Gastroesophageal sphincter (tissue), 4 donors: ENCODE data around the gene ZNF729. TPM values are rescaled to one million over a fixed set of nuclear protein-coding genes. Genes with fewer than 3 reads are reported as not detected.

Experiments
- ATAC-seq: fragments of 150-250 bp; one replicate; pipeline ENCODE4 v1.9.1; 2016; ENCODE audit warnings: mild to moderate bottlenecking, moderate library complexity
- H3K27ac ChIP-seq, 4 donors: fragments of 200-600 bp; sonication (generic) in 3 of 4; 1 replicate in 3 of 4; 2 replicates in 1 of 4; pipeline ENCODE4 v1.5.1; 2016 to 2019
- H3K27me3 ChIP-seq: fragments of 200-600 bp; sonication (generic); one replicate; pipeline ENCODE4 v1.5.1; 2019
- H3K36me3 ChIP-seq, 2 donors: fragments of 200-600 bp; sonication (generic); one replicate each; pipeline ENCODE4 v1.5.1; 2019; ENCODE audit warnings: control low read depth in 1 of 2
- H3K4me1 ChIP-seq, 3 donors: fragments of 200-600 bp; sonication (generic); 1 replicate in 2 of 3; 2 replicates in 1 of 3; pipeline ENCODE4 v1.5.1; 2016 to 2019; ENCODE audit warnings: control low read depth in 2 of 3
- H3K4me3 ChIP-seq, 2 donors: fragments of 200-600 bp; sonication (generic); one replicate each; pipeline ENCODE4 v1.5.1; 2019; ENCODE audit warnings: mild to moderate bottlenecking in 1 of 2, moderate library complexity in 1 of 2
- H3K9me3 ChIP-seq, 3 donors: fragments of 200-600 bp; sonication (generic); one replicate each; pipeline ENCODE4 v1.5.1; 2017 to 2019; ENCODE audit warnings: control low read depth in 2 of 3
- CTCF ChIP-seq, 4 experiments: fragments of 200-600 bp in 2 of 4; fragments of 450-650 bp in 2 of 4; sonication (generic) in 1 of 4; IDR thresholded peaks; one replicate each; pipeline ENCODE4 v1.5.1; 2017 to 2019; ENCODE audit warnings: antibody characterized with exemption in 4 of 4, mild to moderate bottlenecking in 2 of 4, moderate library complexity in 2 of 4
- EP300 ChIP-seq: sonication (generic); formaldehyde crosslinking; IDR thresholded peaks from one replicate; pipeline ENCODE4 v1.6.1; 2017; ENCODE audit warnings: antibody characterized with exemption, mild to moderate bottlenecking
- POLR2A ChIP-seq, 2 donors: fragments of 450-650 bp; IDR thresholded peaks; one replicate each; pipeline ENCODE4 v1.6.1; 2017; ENCODE audit warnings: antibody characterized with exemption in 2 of 2, mild to moderate bottlenecking in 2 of 2, moderate library complexity in 1 of 2
- POLR2AphosphoS5 ChIP-seq: sonication (generic); formaldehyde crosslinking; IDR thresholded peaks from one replicate; pipeline ENCODE4 v1.6.1; 2017; ENCODE audit warnings: antibody characterized with exemption
- WGBS, 2 donors: methylation state at CpG; one replicate each; pipeline ENCODE4 v1.1.5; 2018; ENCODE audit warnings: low coverage in 1 of 2; 5-methylcytosine and 5-hydroxymethylcytosine counted together
- small RNA-seq, 4 donors: library from RNA; depleted of rRNA; stranded (forward); fragments of <200 nt; gene quantifications; one replicate each; pipeline ENCODE3, GENCODE V24; 2016
- total RNA-seq, 4 donors: library from RNA; depleted of rRNA; stranded (reverse); fragments of >200 nt; gene quantifications; one replicate each; pipeline ENCODE4 v1.1.0, GENCODE V29; 2016

The ZNF729 gene
- total RNA-seq, 4 donors from 2014 or later: not detected

DNA sequence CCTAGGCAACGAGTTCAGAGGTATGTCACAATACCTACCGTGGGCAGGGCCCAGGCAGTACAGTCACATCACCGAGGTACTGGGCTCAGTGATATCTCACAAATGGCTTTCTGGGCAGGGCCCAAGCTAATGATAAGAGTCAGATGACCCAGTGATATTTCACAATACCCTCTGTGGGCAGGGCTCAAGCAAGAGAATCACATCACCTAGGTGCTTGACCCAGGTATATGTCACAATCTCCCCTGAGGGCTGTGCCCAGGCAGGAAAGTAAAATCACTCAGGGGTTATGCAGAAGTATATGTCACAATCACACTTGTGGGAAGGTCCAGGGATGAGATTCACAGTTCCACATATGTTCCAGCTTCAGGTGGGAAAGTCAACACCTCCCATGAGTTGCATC, 45.3 kb downstream of the ZNF729 start:
- H3K36me3 ChIP-seq: no peaks in the 10 kb centered on the region
- H3K4me1 ChIP-seq: no peaks in the 10 kb centered on the region
- no peaks in the 10 kb centered on the region for H3K27me3 ChIP-seq
- 80 to 100% methylated on average over 1 of the region's 3 CpGs for WGBS, 2 donors
- TF ChIP-seq CTCF (IDR thresholded peaks at IDR 0.05) (no peak), POLR2A (IDR thresholded peaks at IDR 0.05) (no peak), EP300 (no peak), POLR2AphosphoS5 (no peak)
- peaks cover 0 to 13% (median 0%) of the 10 kb centered on the region in 3 donors for H3K9me3 ChIP-seq
- no peak overlapping the region for H3K27ac ChIP-seq
- H3K4me3 ChIP-seq: no peak overlapping the region
- ATAC-seq: no peak

- Histone ChIP-seq H3K27me3 (no peaks in the 10 kb centered on the region), H3K4me1 (no peaks in the 10 kb centered on the region), H3K4me3 (no peak overlapping the region), H3K9me3 (peaks cover 0 to 9% (median 0%) of the 10 kb centered on the region in 3 donors), H3K36me3 (no peaks in the 10 kb centered on the region), H3K27ac (no peak overlapping the region)
- TF ChIP-seq CTCF (IDR thresholded peaks at IDR 0.05): no peak
- no peak for TF ChIP-seq POLR2AphosphoS5
- TF ChIP-seq POLR2A (IDR thresholded peaks at IDR 0.05): no peak
- TF ChIP-seq EP300: no peak
- ATAC-seq: no peak
These were observed 46.7 kb downstream of the ZNF729 start for GRCh38 chr19:22332924-22333323.

DNA sequence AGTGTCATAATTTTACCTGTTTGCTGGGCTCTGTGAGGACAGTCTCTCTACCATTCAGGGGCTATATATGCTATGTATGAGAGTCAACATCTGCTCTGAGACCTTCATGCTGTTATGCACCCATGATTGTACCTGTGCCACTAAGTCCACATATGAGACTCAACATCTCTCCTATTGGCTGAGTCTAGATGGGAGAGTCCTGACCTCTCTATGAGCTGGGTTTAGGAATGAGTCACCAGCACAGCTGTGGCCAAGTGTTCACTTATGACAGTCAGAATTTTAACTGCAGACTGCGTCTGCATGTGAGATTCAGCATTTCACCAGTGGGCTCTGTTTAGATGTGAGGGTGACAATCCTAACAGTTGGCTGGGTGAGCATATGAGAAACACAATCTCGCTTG, 49.5 kb downstream of the ZNF729 start:
- ATAC-seq: no peak
- Histone ChIP-seq H3K27me3 (no peaks in the 10 kb centered on the region), H3K36me3 (no peaks in the 10 kb centered on the region), H3K9me3 (peaks cover 0 to 5% (median 0%) of the 10 kb centered on the region in 3 donors), H3K4me3 (no peak overlapping the region), H3K4me1 (no peaks in the 10 kb centered on the region), H3K27ac (no peak overlapping the region)
- TF ChIP-seq EP300: no peak
- no peak for TF ChIP-seq POLR2A (IDR thresholded peaks at IDR 0.05)
- TF ChIP-seq CTCF (IDR thresholded peaks at IDR 0.05): no peak
- TF ChIP-seq POLR2AphosphoS5: no peak
- WGBS, 2 donors: 40% methylated on average over 1 of the region's 2 CpGs; no CpG with 5 or more reads in 1 of the 2 donors

GRCh38 chr19:22354665-22355064, 68.4 kb downstream of the ZNF729 start:
- Histone ChIP-seq H3K9me3 (peaks cover 0 to 12% (median 0%) of the 10 kb centered on the region in 3 donors), H3K27ac (no peak overlapping the region), H3K36me3 (no peaks in the 10 kb centered on the region), H3K4me3 (no peak overlapping the region), H3K27me3 (no peaks in the 10 kb centered on the region), H3K4me1 (no peaks in the 10 kb centered on the region)
- no peak for ATAC-seq
- no CpG with 5 or more reads among the region's 2 CpGs for WGBS, 2 donors
- TF ChIP-seq CTCF (IDR thresholded peaks at IDR 0.05): no peak
- no peak for TF ChIP-seq POLR2A (IDR thresholded peaks at IDR 0.05)
- TF ChIP-seq EP300: no peak
- no peak for TF ChIP-seq POLR2AphosphoS5

Small RNA genes within 50 kb of the gene (small RNA-seq; reads per million reads assigned to genes)
- 0 reads per million in 4 donors for gene AC011494.1

Other genes starting within 250 kb of the ZNF729 start
- gene ZNF257, start 234.0 kb upstream of the ZNF729 start, total RNA-seq: 1 to 10 TPM in 2 of 4 donors, under 1 TPM in 2; 0.35 to 1.7 (median 1.0) TPM
- gene ZNF676, start 89.5 kb upstream of the ZNF729 start, total RNA-seq: 1 to 10 TPM; 1.4 to 6.4 (median 4.1) TPM
- gene ZNF98, start 135.9 kb downstream of the ZNF729 start, total RNA-seq: 1 to 10 TPM in 2 of 4 donors, under 1 TPM in 1, not detected in 1; 0.67 to 7.2 (median 1.9) TPM